ENCODE results near the gene HIP1R. TPM values are rescaled to one million over a fixed set of nuclear protein-coding genes. Genes with fewer than 3 reads are reported as not detected.

The HIP1R gene
- polyA plus RNA-seq, 3 donors from 2014 or later = 4.4 to 14.6 (median 5.1) TPM

Other genes starting within 250 kb of the HIP1R start
- not detected for gene HCAR2, start 132.1 kb upstream of the HIP1R start, polyA plus RNA-seq
- gene HCAR3, start 118.6 kb upstream of the HIP1R start, polyA plus RNA-seq = not detected
- not detected for gene HCAR1, start 104.6 kb upstream of the HIP1R start, polyA plus RNA-seq
- gene DENR, start 82.6 kb upstream of the HIP1R start, polyA plus RNA-seq = 10 to 100 TPM; 66.2 to 81.1 (median 68.7) TPM
- gene CCDC62, start 60.9 kb upstream of the HIP1R start, polyA plus RNA-seq = under 1 TPM in 1 of 3 donors, not detected in 2; 0.28 TPM
- gene VPS37B, start 60.7 kb downstream of the HIP1R start, polyA plus RNA-seq = 10 to 100 TPM; 39.5 to 70.1 (median 43.6) TPM
- under 1 TPM in 2 of 3 donors, not detected in 1; 0.31 to 0.44 TPM for gene ABCB9, start 131.0 kb downstream of the HIP1R start, polyA plus RNA-seq
- gene OGFOD2, start 139.8 kb downstream of the HIP1R start, polyA plus RNA-seq = 10 to 100 TPM; 14.4 to 16.6 (median 16.3) TPM
- 100 to 1,000 TPM; 131 to 327 (median 245) TPM for gene ARL6IP4, start 145.2 kb downstream of the HIP1R start, polyA plus RNA-seq

All from immature natural killer cell (primary cell).